ENCODE measurements around the gene EID2.

GRCh38 chr19:39533791-39534190, 6.2 kb downstream of the EID2 start:
- TF ChIP-seq CTCF (IDR thresholded peaks at IDR 0.05) (no peak), POLR2A (IDR thresholded peaks at IDR 0.05) (no peak)
